ENCODE results near the gene ANO9. TPM values are rescaled to one million over a fixed set of nuclear protein-coding genes. Genes with fewer than 3 reads are reported as not detected.

ANO9 gene
- total and polyA plus RNA-seq, 2 donors from 2014 or later: 11.3 to 21.8 TPM

- Histone ChIP-seq H3K9me3 (ENCODE audit: control insufficient read depth in 2 of 3, insufficient read depth in 1 of 3, low read length in 3 of 3) (no peaks in the 10 kb centered on the region), H3K4me3 (ENCODE audit: low read length in 3 of 3) (no peak overlapping the region), H3K27me3 (ENCODE audit: control insufficient read depth, insufficient read depth, low read length) (no peaks in the 10 kb centered on the region), H3K9ac (ENCODE audit: low read length in 3 of 3) (no peak overlapping the region), H3K27ac (ENCODE audit: low read depth in 2 of 2, low read length in 2 of 2) (peak overlapping the region; percentile 20 to 43), H3K36me3 (ENCODE audit: control insufficient read depth in 2 of 3, insufficient read depth in 3 of 3, low read length in 3 of 3) (no peaks in the 10 kb centered on the region), H3K4me1 (ENCODE audit: control insufficient read depth in 2 of 3, insufficient read depth in 2 of 3, low read depth in 1 of 3, low read length in 3 of 3) (peaks cover 0 to 35% (median 10%) of the 10 kb centered on the region in 3 donors)
- FAIRE-seq: no peak
- intact Hi-C loops (cut with DNase I): no loop called here
- TF ChIP-seq, protein P1, sequence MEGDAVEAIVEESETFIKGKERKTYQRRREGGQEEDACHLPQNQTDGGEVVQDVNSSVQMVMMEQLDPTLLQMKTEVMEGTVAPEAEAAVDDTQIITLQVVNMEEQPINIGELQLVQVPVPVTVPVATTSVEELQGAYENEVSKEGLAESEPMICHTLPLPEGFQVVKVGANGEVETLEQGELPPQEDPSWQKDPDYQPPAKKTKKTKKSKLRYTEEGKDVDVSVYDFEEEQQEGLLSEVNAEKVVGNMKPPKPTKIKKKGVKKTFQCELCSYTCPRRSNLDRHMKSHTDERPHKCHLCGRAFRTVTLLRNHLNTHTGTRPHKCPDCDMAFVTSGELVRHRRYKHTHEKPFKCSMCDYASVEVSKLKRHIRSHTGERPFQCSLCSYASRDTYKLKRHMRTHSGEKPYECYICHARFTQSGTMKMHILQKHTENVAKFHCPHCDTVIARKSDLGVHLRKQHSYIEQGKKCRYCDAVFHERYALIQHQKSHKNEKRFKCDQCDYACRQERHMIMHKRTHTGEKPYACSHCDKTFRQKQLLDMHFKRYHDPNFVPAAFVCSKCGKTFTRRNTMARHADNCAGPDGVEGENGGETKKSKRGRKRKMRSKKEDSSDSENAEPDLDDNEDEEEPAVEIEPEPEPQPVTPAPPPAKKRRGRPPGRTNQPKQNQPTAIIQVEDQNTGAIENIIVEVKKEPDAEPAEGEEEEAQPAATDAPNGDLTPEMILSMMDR (IDR thresholded peaks at IDR 0.05; ENCODE audit: borderline replicate concordance, extremely low read depth, insufficient read depth): no peak
- peak in 2 of 5 donors; percentile 49 to 68 for DNase-seq
These were observed 32.7 kb downstream of the ANO9 start for GRCh38 chr11:409008-409599.

DNA sequence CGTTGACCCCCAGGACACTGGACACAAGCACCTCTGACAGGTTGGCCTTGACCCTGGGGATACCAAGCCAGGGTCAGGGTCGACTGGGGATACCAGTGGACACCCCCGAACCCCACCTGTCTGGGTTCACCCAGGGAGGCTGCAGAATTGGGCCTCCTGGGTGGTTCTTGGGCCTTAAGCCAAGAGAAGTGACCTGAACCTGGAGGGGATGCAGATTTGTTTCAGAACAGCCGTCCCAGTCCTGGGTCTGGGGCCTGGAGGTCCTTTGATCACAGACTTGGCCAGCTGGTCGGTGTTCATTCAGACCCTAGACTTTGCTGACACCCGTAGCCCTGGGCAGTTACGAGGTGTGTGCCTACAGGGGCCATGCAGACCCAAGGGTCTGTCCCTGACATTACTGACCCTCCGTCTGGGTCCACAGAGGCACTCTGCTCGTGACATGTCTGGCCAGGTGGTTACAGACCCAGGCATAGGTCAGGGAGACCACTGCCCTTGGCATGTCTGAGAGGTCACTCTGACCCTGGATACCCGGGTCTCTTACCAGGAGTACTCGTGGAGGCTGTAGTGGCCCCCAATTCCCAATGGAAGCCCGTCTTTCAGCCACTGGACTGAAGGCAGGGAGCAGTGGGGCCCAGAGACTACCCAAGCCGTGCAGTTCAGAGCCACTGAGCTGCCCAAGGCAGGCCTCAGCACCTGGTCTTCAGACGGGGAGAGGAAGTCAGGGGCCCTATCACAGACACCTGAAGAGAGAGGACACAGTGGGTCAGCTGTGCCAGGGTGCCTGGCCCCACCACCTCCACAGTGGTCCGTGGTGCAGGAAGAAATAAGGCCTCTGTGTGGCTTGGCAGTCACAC is 33.4 kb downstream of the ANO9 start:
- H3K36me3 ChIP-seq (ENCODE audit: control insufficient read depth in 2 of 3, insufficient read depth in 3 of 3, low read length in 3 of 3): no peaks in the 10 kb centered on the region
- no peaks in the 10 kb centered on the region for H3K9me3 ChIP-seq (ENCODE audit: control insufficient read depth in 2 of 3, insufficient read depth in 1 of 3, low read length in 3 of 3)
- FAIRE-seq: no peak
- peak in 2 of 5 donors; percentile 57 to 67 for DNase-seq
- no peaks in the 10 kb centered on the region for H3K27me3 ChIP-seq (ENCODE audit: control insufficient read depth, insufficient read depth, low read length)
- no peak overlapping the region for H3K4me3 ChIP-seq (ENCODE audit: low read length in 3 of 3)
- H3K27ac ChIP-seq (ENCODE audit: low read depth in 2 of 2, low read length in 2 of 2): peak overlapping the region; percentile 27 to 45
- TF ChIP-seq, protein P1 (IDR thresholded peaks at IDR 0.05; ENCODE audit: borderline replicate concordance, extremely low read depth, insufficient read depth): no peak
- H3K4me1 ChIP-seq (ENCODE audit: control insufficient read depth in 2 of 3, insufficient read depth in 2 of 3, low read depth in 1 of 3, low read length in 3 of 3): peaks cover 0 to 33% (median 10%) of the 10 kb centered on the region in 3 donors
- H3K9ac ChIP-seq (ENCODE audit: low read length in 3 of 3): no peak overlapping the region
- intact Hi-C loops (cut with DNase I): no loop called here

DNA sequence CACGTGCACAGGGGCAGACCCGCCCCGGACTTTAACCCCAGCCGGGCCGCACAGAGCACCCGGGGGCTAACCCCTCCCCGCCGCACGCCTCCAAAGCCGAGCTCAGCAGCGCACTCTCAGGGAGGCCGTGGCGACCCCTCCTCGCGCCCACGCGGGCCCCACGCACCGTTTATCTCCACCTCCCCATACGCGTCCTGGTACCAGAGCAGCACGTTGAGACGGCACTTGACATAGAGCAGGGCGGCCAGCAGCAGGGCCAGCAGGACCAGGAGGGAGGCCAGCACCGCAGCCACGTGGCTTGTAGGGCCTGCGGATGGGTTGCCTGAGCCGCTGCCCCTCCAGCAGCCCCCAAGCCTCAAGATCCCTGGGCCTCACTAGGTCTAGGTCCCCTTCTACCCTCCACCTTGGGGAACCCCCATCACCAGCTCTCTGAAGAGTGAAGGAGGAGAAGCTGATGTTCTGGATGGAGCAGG is 34.1 kb downstream of the ANO9 start:
- TF ChIP-seq, protein P1 (IDR thresholded peaks at IDR 0.05; ENCODE audit: borderline replicate concordance, extremely low read depth, insufficient read depth): peak; percentile 0
- H3K9ac ChIP-seq (ENCODE audit: low read length in 3 of 3): no peak overlapping the region
- FAIRE-seq (no peak), DNase-seq (no peak)
- intact Hi-C loops (cut with DNase I): no loop called here
- peaks cover 0 to 26% (median 10%) of the 10 kb centered on the region in 3 donors for H3K4me1 ChIP-seq (ENCODE audit: control insufficient read depth in 2 of 3, insufficient read depth in 2 of 3, low read depth in 1 of 3, low read length in 3 of 3)
- no peaks in the 10 kb centered on the region for H3K9me3 ChIP-seq (ENCODE audit: control insufficient read depth in 2 of 3, insufficient read depth in 1 of 3, low read length in 3 of 3)
- H3K4me3 ChIP-seq (ENCODE audit: low read length in 3 of 3): no peak overlapping the region
- peak overlapping the region; percentile 45 to 51 for H3K27ac ChIP-seq (ENCODE audit: low read depth in 2 of 2, low read length in 2 of 2)
- no peaks in the 10 kb centered on the region for H3K36me3 ChIP-seq (ENCODE audit: control insufficient read depth in 2 of 3, insufficient read depth in 3 of 3, low read length in 3 of 3)
- no peaks in the 10 kb centered on the region for H3K27me3 ChIP-seq (ENCODE audit: control insufficient read depth, insufficient read depth, low read length)
